Activated CD4-positive, alpha-beta T cell treated with anti-CD3 and anti-CD28 coated beads, Interleukin-2, amount 50 U/mL, for 48 hours (primary cell): Measurements from ENCODE around the gene ARPC1A.
"Not testable (repeated sequence)": the region's sequence is repeated elsewhere in the genome, so short reads cannot be mapped to it uniquely, and the experiment has no call there.

Experiments
- DNase-seq, 2 experiments: peaks; one replicate each; pipeline ENCODE4 v3.0.0-alpha.2; 2020

ARPC1A gene

GRCh38 chr7:99322659-99323058 lies 3.0 kb upstream of the ARPC1A start:
- DNase-seq = not testable (repeated sequence)

- DNase-seq = no peak
Measured at GRCh38 chr7:99324559-99324958, 1.1 kb upstream of the ARPC1A start.

- no peak for DNase-seq
Measured at GRCh38 chr7:99325001-99325493, 651 bp upstream of the ARPC1A start.

- no peak for DNase-seq
Measured at GRCh38 chr7:99326408-99326782, 697 bp downstream of the ARPC1A start.

- DNase-seq = peak in 1 of 2 experiments; percentile 16
Measured at GRCh38 chr7:99330314-99330961, 4.7 kb downstream of the ARPC1A start.

GRCh38 chr7:99331002-99331401 lies 5.3 kb downstream of the ARPC1A start:
- peak; percentile 11 to 30 for DNase-seq

- no peak for DNase-seq
Measured at GRCh38 chr7:99339595-99339994, 13.9 kb downstream of the ARPC1A start.

- no peak for DNase-seq
Measured at GRCh38 chr7:99340659-99341058, 15.0 kb downstream of the ARPC1A start.

- no peak for DNase-seq
Measured at GRCh38 chr7:99344061-99344647, 18.5 kb downstream of the ARPC1A start.

GRCh38 chr7:99350641-99351040 lies 24.9 kb downstream of the ARPC1A start:
- not testable (repeated sequence) for DNase-seq

GRCh38 chr7:99352247-99352646 lies 26.5 kb downstream of the ARPC1A start:
- no peak for DNase-seq

- DNase-seq = no peak
Measured at GRCh38 chr7:99355098-99355497, 29.4 kb downstream of the ARPC1A start.

- no peak for DNase-seq
Measured at GRCh38 chr7:99357701-99358490, 32.2 kb downstream of the ARPC1A start.

GRCh38 chr7:99358521-99358920 lies 32.8 kb downstream of the ARPC1A start:
- not testable (repeated sequence) for DNase-seq

GRCh38 chr7:99359465-99360154 lies 33.9 kb downstream of the ARPC1A start:
- no peak for DNase-seq

- no peak for DNase-seq
Measured at GRCh38 chr7:99362801-99363200, 37.1 kb downstream of the ARPC1A start.

- no peak for DNase-seq
Measured at GRCh38 chr7:99363286-99363685, 37.6 kb downstream of the ARPC1A start.

- peak; percentile 53 to 62 for DNase-seq
Measured at GRCh38 chr7:99365318-99366141, 39.8 kb downstream of the ARPC1A start.

- DNase-seq = no peak
Measured at GRCh38 chr7:99366646-99367045, 40.9 kb downstream of the ARPC1A start.

- DNase-seq = no peak
Measured at GRCh38 chr7:99368750-99369389, 43.2 kb downstream of the ARPC1A start.

GRCh38 chr7:99369767-99370391 lies 44.2 kb downstream of the ARPC1A start:
- no peak for DNase-seq
